SJSA1 (cell line): ENCODE measurements around the gene THRAP3. TPM values are rescaled to one million over a fixed set of nuclear protein-coding genes. Genes with fewer than 3 reads are reported as not detected.
"Not testable (repeated sequence)": the region's sequence is repeated elsewhere in the genome, so short reads cannot be mapped to it uniquely, and the experiment has no call there.

Source experiments
- DNase-seq, 2 experiments: peaks; one replicate each; pipeline ENCODE4 v3.0.0-alpha.2; 2015 to 2020; ENCODE audit warnings: low spot score in 2 of 2, low read depth in 1 of 2
- H3K27ac ChIP-seq: fragments of 250-450 bp; sonication (Bioruptor Pico); 2 replicates; pipeline ENCODE4 v1.5.1; 2020; ENCODE audit warnings: mild to moderate bottlenecking, moderate library complexity
- H3K27me3 ChIP-seq: fragments of 250-450 bp; sonication (Bioruptor Pico); replicated peaks from 2 replicates; pipeline ENCODE4 v1.5.1; 2020; ENCODE audit warnings: mild to moderate bottlenecking, moderate library complexity
- H3K36me3 ChIP-seq: fragments of 250-450 bp; sonication (Bioruptor Pico); 2 replicates; pipeline ENCODE4 v1.5.1; 2020; ENCODE audit warnings: mild to moderate bottlenecking
- H3K4me1 ChIP-seq: fragments of 250-450 bp; sonication (Bioruptor Pico); replicated peaks from 2 replicates; pipeline ENCODE4 v1.6.1; 2021; ENCODE audit warnings: mild to moderate bottlenecking
- H3K4me3 ChIP-seq: fragments of 250-450 bp; sonication (Bioruptor Pico); 2 replicates; pipeline ENCODE4 v1.5.1; 2020; ENCODE audit warnings: mild to moderate bottlenecking
- H3K9me3 ChIP-seq: fragments of 250-450 bp; sonication (Bioruptor Pico); replicated peaks from 2 replicates; pipeline ENCODE4 v1.5.1; 2020; ENCODE audit warnings: mild to moderate bottlenecking
- total RNA-seq: library from RNA; depleted of rRNA; stranded (reverse); fragments of >200 nt; shearing (Covaris generic); gene quantifications from 2 replicates; pipeline ENCODE4 v1.2.3, GENCODE V29; 2014

The THRAP3 gene
- total RNA-seq, 1 experiment from 2014 or later: 66.1 TPM

DNA sequence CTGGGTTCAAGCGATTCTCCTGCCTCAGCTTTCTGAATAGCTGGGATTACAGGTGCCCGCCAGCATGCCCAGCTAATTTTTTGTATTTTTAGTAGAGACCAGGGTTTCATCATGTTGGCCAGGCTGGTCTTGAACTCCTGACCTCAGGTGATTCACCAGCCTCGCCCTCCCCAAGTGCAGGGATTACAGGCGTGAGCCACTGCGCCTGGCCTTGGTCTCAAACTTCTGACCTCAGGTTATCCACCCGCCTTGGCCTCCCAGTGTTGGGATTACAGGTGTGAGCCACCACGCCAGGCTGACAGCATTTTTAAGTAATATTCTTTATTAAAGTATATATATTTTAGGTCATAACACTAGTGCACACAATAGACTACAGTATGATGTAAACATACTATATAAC, 2.3 kb upstream of the THRAP3 start:
- H3K4me1 ChIP-seq, H3K4me3 ChIP-seq, H3K27me3 ChIP-seq, H3K9me3 ChIP-seq, DNase-seq, H3K27ac ChIP-seq: not testable (repeated sequence)
- peaks cover 20% of the 10 kb centered on the region for H3K36me3 ChIP-seq

DNA sequence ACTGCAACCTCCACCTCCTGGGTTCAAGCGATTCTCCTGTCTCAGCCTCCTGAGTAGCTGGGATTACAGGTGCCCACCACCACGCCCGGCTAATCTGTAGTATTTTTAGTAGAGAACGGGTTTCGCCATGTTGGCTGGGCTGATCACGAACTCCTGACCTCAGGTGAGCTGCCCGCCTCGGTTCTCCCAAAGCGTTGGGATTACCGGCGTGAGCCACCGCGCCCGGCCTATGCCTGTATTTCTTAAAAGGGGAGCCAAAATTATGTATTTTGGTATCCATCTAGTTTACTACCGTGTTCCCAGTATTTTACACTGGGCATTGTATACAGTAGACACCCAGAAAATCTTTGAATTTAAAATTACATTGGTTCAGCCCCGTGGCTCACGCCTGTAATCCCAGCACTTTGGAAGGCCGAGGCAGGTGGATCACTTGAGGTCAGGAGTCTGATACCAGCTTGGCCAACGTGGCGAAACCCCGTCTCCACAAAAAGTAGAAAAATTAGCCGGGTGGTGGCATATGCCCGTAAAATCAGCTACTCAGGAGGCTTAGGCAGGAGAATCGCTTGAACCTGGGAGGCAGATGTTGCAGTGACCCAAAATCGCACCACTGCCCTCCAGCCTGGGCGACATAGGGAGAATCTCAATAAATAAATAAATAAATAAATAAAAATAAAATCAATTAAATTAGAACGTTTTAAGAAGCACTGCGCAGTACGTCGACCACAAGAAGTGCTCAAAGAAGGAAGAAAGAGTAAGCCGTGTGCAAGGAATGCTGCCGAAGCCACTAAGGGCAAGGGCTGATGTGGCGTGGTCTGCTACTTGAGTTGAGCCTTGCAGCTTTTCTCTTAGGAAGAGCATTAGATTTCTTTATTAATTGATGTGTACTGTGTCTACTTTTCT, 1.5 kb upstream of the THRAP3 start:
- H3K9me3 ChIP-seq: no peaks in the 10 kb centered on the region
- H3K4me3 ChIP-seq: peak overlapping the region; percentile 66
- peak overlapping the region; percentile 69 for H3K27ac ChIP-seq
- H3K4me1 ChIP-seq: peaks cover 3% of the 10 kb centered on the region
- peaks cover 28% of the 10 kb centered on the region for H3K36me3 ChIP-seq
- DNase-seq: no peak
- no peaks in the 10 kb centered on the region for H3K27me3 ChIP-seq

DNA sequence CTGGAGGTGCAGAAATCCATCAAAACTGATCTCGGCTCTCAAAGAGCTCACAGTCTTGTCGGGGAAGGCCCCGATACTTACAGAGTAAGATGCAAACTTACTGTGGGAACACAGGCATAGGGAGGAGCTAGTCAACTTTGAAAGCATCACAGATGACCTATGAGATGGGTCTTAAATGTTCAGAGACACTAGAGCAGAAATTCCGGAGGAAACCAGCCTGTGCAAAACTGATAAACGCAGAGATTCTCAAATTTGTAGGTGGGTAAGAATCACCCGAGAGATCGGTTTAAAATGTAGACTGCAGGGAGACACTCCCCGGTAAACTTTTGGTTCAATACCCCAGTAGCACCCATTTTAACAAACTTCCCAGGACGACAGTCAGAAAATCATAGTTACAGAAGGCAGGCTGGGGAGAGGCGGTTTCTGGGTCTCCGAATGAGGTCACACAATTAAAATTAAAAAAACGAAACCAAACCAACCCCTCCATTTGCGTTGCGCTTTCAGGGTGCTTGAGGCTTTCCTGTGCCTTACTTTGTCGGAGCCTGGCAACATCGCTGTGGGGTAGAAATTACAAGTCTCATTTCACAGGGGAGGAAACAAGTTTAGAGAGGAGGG, 755 bp upstream of the THRAP3 start:
- DNase-seq: no peak
- Histone ChIP-seq H3K36me3 (peaks cover 34% of the 10 kb centered on the region), H3K4me1 (peaks cover 3% of the 10 kb centered on the region), H3K27me3 (no peaks in the 10 kb centered on the region), H3K27ac (peak overlapping the region; percentile 69), H3K4me3 (peak overlapping the region; percentile 66), H3K9me3 (no peaks in the 10 kb centered on the region)

DNA sequence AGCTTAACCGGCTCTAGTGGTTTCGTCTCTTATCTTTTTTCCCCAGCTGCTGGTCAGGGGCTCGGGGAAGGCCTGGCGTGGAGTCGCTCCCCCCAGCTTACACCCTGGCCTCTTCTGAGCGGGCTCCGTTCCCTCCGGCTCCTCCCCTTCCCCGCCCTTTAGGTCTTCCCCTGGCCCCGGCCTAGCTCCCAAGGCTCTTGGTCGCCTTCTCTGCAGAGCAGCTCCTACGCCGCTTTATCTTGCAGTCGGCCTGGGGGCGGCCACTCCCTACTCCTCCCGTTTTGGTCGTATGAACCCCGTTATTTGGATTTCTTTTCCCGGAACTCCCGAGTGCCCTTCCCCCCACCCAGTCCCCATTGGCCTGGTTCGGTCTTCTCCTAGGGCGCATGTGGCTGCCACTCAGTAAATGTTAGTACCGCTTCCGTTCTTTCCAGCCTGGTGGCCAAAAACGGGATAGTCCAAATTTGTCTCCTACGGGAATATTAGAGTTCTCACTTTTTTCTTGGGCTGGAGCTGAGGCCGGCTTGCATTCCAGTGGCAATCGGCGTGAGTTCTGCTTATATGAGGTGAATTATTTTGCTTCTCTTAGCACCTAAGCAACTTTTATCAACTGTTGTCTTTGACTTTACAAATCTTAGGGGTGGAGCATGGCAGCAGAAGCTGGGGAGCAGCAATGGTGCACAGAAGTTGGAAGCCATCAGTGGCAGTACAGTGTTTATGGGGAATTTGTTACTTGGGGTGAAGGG, 467 bp downstream of the THRAP3 start:
- no peaks in the 10 kb centered on the region for H3K9me3 ChIP-seq
- peak overlapping the region; percentile 66 for H3K4me3 ChIP-seq
- H3K4me1 ChIP-seq: peaks cover 3% of the 10 kb centered on the region
- H3K27ac ChIP-seq: peak overlapping the region; percentile 83
- peaks cover 45% of the 10 kb centered on the region for H3K36me3 ChIP-seq
- DNase-seq: peak; percentile 88 to 99
- H3K27me3 ChIP-seq: no peaks in the 10 kb centered on the region

DNA sequence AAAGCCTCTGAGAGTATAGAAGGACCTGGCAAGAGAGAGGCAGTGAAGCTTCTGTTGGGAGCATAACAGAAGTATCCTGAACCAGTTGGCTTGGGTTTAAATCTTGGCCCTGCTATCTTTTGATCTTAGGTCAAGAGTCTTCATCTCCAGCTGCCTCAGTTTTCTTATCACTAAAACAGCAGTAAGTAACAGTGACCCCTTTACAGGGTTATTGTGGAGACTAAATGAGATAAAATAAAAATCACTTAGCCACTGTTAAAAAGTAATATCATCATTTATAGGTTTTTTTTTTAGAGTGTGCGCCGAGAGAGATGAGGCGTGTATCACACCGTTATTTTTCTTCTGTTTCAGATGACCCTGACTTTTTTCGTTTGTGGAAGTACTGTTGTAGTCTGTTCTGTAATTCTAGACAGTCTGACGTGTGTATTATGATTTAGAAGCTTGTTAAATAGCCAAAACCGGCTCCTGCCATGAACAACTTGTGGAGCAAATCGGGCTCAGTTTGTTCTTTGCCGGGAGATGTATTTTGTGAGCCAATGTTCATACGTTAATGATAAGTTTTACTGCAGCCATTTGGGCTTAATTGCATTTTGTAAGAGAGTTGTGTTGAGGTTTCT, 1.1 kb downstream of the THRAP3 start:
- peaks cover 3% of the 10 kb centered on the region for H3K4me1 ChIP-seq
- no peaks in the 10 kb centered on the region for H3K9me3 ChIP-seq
- peak overlapping the region; percentile 83; the same call in 1 of the 2 replicates for H3K27ac ChIP-seq
- peaks cover 52% of the 10 kb centered on the region for H3K36me3 ChIP-seq
- peak overlapping the region; percentile 66 for H3K4me3 ChIP-seq
- H3K27me3 ChIP-seq: no peaks in the 10 kb centered on the region
- DNase-seq: no peak

DNA sequence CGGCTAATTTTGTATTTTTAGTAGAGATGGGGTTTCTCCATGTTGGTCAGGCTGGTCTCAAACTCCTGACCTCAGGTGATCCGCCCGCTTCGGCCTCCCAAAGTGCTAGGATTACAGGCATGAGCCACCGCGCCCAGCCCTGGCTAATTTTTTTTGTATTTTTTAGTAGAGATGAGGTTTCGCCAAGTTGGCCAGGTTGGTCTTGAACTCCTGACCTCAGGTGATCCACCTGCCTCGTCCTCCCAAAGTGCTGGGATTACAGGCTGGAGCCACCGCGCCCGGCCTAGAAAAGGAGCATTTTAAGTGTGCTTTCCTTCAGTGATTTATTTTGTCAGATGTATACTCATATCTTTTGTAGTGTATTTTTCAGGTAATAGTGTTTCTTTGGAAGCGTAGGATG, 6.0 kb downstream of the THRAP3 start:
- not testable (repeated sequence) for H3K27ac ChIP-seq, H3K9me3 ChIP-seq, DNase-seq, H3K27me3 ChIP-seq, H3K4me3 ChIP-seq, H3K4me1 ChIP-seq
- H3K36me3 ChIP-seq: peaks cover 96% of the 10 kb centered on the region

DNA sequence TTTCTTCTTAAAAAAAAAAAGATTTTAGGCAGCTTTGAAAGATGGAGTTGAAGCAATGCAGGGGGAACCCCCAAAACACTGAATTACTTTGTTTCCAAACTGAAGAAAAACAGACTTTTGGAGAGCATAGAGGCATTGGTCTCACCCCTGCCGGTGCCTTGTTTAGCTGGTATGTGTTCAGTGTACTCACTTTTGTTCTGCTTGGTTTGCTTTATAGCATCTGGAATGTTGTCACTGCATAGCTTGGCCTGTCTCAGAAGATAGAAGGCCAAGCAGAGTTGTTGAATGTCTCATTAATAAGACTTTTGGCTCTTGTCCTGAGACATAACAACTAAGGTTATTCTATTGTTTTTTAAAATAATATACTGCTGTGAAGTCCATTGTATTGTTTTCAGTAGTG, 6.9 kb downstream of the THRAP3 start:
- peaks cover 94% of the 10 kb centered on the region for H3K36me3 ChIP-seq
- no peaks in the 10 kb centered on the region for H3K4me1 ChIP-seq
- H3K27me3 ChIP-seq: no peaks in the 10 kb centered on the region
- no peaks in the 10 kb centered on the region for H3K9me3 ChIP-seq
- H3K4me3 ChIP-seq: no peak overlapping the region
- DNase-seq: no peak
- no peak overlapping the region for H3K27ac ChIP-seq

DNA sequence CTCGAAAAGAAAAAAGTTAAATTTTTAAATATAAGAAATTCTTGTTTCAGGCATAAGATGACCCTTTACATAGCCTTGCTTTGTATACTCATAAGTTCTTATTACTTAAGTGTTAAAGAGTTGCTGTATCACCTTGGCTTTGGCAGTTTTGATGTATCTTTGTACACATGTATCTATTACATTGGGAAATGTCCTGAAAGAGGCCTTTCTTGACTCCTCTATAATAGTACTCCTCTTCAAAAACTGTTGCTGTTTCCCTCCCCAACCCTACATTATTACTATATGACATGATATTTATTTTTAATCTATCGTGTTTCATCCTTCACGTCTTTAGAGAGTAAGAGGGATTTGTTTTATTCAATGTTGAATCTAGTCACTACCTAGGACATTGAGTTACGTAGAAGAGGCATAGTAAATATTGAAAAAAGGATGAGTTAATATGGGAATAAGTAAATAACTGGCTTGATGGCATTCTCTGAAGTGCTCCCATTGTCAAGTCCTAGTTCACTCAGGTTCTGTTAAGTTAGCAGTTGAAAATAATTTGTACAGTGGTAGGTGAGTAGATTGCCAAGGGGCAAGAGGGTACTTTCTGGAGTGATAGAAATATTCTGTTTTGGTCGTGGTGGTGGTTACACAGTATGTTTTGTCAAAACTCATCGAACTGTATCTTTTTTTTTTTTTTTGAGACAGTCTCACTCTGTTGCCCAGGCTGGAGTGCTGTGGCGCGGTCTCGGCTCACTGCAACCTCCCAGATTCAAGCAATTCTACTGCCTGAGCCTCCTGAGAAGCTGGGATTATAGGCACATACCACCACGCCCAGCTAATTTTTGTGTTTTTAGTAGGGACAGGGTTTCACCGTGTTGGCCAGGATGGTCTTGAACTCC, 8.2 kb downstream of the THRAP3 start:
- peaks cover 94% of the 10 kb centered on the region for H3K36me3 ChIP-seq
- no peaks in the 10 kb centered on the region for H3K27me3 ChIP-seq
- DNase-seq: no peak
- no peaks in the 10 kb centered on the region for H3K9me3 ChIP-seq
- H3K4me1 ChIP-seq: no peaks in the 10 kb centered on the region
- no peak overlapping the region for H3K27ac ChIP-seq
- H3K4me3 ChIP-seq: no peak overlapping the region

DNA sequence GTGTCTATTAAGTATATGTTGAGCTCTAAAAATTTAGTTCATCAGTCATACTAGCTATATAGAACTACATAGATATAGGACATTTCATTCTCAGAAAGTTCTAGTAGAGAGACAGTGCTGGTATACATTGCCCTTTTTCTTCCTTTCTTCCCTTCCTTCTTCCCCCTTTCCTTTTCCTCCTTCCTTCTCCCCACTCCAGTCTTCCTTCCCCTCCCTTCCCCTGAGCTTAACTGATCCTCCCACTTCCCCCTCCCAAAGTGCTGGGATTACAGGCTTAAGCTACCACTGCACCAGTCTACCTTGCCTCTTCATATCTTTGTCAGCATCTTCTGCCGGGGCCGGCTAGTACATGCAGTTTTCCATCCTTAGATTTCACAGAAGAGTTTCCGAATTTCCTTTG, 12.1 kb downstream of the THRAP3 start:
- Histone ChIP-seq H3K9me3 (no peaks in the 10 kb centered on the region), H3K4me1 (no peaks in the 10 kb centered on the region; the same call in 1 of the 2 replicates), H3K4me3 (no peak overlapping the region), H3K27me3 (no peaks in the 10 kb centered on the region), H3K36me3 (peaks cover 91% of the 10 kb centered on the region), H3K27ac (no peak overlapping the region)
- no peak for DNase-seq

DNA sequence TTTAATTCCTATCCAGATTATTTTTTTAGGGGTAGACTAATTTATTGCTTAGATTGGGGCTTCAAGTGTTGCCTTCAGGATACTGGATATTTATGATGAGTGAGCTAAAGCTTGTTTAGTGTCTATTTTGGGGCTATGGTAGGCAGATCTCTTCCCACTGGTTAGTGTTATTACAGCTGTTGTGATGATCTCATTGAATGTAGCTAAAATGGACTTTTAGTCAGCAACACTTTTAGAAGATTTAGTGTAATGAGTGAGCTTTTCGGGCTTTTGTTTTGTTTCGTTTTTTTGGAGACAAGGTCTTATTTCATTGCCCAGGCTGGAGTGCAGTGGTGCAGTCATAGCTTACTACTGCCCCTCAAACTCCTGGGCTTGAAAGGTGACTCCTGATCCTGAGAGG, 14.2 kb downstream of the THRAP3 start:
- DNase-seq: no peak
- H3K27me3 ChIP-seq: no peaks in the 10 kb centered on the region
- no peaks in the 10 kb centered on the region; the same call in 1 of the 2 replicates for H3K4me1 ChIP-seq
- no peak overlapping the region for H3K27ac ChIP-seq
- H3K9me3 ChIP-seq: no peaks in the 10 kb centered on the region
- H3K4me3 ChIP-seq: no peak overlapping the region
- peaks cover 84% of the 10 kb centered on the region for H3K36me3 ChIP-seq

DNA sequence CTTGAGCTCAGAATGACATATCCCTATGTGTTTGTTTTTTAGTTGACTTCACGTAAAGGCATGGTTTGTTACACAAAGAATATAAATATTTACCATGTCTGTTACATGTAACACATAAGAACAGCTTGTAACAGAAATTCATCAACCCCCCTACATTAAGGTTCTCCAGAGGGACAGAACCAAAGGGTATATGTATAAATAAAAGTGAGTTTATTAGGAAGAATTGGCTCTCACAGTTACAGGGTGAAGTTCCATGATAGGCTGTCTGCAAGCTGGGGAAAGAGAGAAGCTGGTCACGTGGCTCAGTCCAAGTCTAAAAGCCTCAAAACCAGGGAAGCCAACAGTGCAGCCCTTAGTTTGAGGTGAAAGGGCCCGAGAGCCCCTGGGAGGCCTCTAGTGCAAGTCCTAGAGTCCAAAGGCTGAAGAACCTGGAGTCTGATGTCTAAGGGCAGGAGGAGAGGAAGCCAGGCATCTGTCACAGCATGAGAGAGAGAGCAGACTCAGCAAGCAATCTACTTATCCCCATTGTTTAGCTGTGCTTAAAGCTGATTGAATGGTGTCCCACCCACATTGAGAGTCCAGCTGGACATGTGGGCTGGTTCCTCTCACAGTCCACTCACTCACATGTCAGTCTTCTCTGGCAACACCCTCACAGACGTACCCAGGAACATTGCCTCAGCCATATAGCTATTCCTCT, 15.8 kb downstream of the THRAP3 start:
- H3K36me3 ChIP-seq: peaks cover 78% of the 10 kb centered on the region
- no peaks in the 10 kb centered on the region for H3K27me3 ChIP-seq
- no peak for DNase-seq
- H3K4me3 ChIP-seq: no peak overlapping the region
- no peaks in the 10 kb centered on the region; the same call in 1 of the 2 replicates for H3K4me1 ChIP-seq
- H3K27ac ChIP-seq: no peak overlapping the region
- no peaks in the 10 kb centered on the region for H3K9me3 ChIP-seq

DNA sequence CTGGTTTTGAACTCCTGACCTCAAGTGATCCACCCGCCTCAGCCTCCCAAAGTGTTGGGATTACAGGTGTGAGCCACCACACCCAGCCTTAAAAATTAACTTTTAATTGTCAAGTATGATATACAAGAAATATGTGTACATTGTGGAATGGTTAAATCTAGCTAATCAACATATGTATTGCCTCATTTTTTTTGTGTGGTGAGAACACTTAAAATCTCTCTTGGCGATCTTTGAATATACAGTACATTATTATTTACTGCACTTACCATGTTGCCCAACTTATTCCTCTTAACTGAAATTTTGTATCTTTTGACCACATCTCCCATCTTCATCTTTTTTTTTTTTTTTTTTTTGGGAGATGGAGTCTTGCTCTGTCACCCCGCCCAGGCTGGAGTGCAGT, 23.3 kb downstream of the THRAP3 start:
- Histone ChIP-seq H3K27me3 (no peaks in the 10 kb centered on the region), H3K36me3 (peaks cover 50% of the 10 kb centered on the region), H3K27ac (peak overlapping the region; percentile 68), H3K4me3 (no peak overlapping the region), H3K4me1 (peaks cover 11% of the 10 kb centered on the region), H3K9me3 (no peaks in the 10 kb centered on the region)
- DNase-seq: no peak
